ENCODE measurements around the gene SUCNR1.
A peak's percentile ranks its signal among the peaks of the same experiment; 100 is the strongest.
"Not testable (repeated sequence)": the region's sequence is repeated elsewhere in the genome, so short reads cannot be mapped to it uniquely, and the experiment has no call there.

SUCNR1 gene

GRCh38 chr3:151871639-151872468 is 1.6 kb upstream of the SUCNR1 start:
- DNase-seq: no peak

- not testable (repeated sequence) for DNase-seq
Observed at GRCh38 chr3:151874079-151874478, 636 bp downstream of the SUCNR1 start.

- no peak for DNase-seq
Observed at GRCh38 chr3:151875759-151876158, 2.3 kb downstream of the SUCNR1 start.

DNA sequence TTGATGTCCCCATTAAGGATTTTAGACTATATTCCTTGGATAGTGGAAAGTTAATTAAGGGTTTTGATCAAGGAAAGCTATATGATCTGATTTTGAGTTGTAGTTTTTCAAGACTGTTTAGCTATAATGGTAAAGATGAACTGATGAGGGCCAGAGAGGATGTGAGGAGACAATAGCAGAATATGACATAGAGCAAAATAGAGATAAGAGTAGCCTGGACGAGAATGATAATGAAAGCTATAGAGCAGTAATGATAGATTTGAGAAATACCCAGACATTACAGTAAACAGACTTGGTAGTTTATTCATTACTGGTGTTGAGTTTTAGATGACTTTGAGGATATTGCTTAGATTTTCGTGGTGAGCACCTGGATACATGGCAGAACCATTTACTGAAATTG is 3.8 kb downstream of the SUCNR1 start:
- no peak for DNase-seq

GRCh38 chr3:151878465-151878864 is 5.0 kb downstream of the SUCNR1 start:
- no peak for DNase-seq

GRCh38 chr3:151879037-151879436 is 5.6 kb downstream of the SUCNR1 start:
- DNase-seq: no peak

GRCh38 chr3:151879679-151880415 is 6.4 kb downstream of the SUCNR1 start:
- DNase-seq: no peak

- no peak for DNase-seq
Observed at GRCh38 chr3:151880416-151880690, 6.9 kb downstream of the SUCNR1 start.

GRCh38 chr3:151881137-151881536 is 7.7 kb downstream of the SUCNR1 start:
- no peak for DNase-seq

GRCh38 chr3:151885397-151885796 is 12.0 kb downstream of the SUCNR1 start:
- not testable (repeated sequence) for DNase-seq

DNA sequence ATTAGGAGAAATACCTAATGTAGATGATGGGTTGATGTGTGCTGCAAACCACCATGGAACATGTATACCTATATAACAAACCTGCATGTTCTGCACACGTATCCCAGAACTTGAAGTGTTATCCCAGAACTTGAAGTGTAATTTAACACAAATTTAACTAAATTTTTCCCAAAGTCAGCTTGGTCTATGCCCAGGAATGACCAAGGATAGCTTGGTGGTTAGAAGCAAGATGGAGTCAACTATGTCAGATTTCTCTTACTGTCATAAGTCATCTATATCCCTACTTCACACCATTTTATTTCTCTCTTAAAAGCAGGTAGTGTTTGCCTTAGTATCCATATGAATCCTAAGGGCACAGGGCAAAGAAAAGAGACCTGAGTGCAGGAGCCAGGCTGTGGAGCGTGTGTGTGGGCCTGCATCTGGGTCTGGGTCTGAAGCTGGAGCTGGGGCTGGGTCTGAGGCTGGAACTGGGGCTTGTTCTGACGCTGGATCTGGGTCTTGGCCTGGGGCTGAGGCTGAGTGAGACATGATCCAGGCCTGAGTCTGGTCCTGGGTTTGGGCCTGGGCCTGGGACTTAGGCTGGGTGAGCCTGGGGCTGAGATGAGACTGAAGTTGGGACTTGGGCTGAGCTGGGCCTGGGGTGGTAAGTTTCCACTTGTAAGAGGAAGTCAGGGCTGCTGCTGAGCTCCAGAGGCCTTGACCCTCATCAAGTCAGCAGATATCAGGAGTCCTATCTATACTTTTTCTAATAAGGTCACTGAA is 14.2 kb downstream of the SUCNR1 start:
- DNase-seq: not testable (repeated sequence)

- peak; percentile 92 for DNase-seq
Observed at GRCh38 chr3:151890721-151891141, 17.3 kb downstream of the SUCNR1 start.

GRCh38 chr3:151891721-151892120 is 18.3 kb downstream of the SUCNR1 start:
- DNase-seq: no peak

DNA sequence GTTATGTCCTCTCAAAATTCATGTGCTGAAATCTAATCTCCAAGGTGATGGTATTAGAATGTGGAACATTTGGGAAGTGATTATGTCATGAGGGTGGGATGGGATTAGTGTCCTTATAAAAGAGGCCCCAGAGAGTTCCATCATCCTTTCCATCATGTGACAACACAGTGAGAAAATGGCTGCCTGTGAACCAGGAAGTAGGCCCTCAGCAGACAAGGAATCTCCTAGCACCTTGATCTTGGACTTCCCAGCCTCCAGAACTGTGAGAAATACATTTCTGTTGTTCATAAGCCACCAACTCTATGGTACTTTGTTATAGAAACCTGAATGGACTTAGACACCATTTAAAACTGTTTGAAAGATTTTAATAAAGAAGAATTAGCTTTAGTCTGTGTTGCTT is 20.8 kb downstream of the SUCNR1 start:
- no peak for DNase-seq

DNA sequence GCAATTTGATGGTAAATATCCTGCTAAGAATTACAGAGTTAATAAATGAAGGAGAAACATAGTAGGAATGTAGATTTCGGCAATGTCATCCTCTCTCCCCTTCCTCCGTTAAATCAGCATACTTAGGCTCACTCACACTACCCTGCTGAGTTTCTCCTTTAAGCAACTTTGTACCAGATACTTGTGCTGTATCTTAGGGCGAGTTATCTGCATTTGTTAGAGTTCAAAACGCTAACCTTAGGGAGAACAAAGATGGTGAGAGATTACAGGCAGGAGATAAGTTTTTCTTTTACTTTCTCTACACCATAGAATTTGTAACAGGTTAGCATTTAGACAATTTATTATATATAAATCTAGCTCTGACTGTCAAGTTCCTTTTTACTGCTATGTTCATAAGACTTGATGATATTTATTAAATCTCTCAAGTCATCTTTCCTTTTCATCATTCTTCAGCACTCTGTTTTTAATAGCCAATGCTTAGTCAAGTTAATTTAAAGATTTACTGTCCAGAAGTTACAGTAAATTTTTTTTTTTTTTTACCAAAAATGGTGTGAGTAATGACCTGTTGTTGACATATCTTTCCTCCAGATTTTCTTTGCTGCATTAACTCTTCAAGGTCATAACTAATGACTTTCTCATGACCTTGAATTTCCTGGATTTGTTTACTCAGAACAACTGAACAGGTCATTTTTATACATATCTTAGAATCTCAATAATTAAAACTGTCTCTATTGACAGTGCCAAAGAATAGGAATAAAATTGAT is 22.2 kb downstream of the SUCNR1 start:
- DNase-seq: no peak

DNA sequence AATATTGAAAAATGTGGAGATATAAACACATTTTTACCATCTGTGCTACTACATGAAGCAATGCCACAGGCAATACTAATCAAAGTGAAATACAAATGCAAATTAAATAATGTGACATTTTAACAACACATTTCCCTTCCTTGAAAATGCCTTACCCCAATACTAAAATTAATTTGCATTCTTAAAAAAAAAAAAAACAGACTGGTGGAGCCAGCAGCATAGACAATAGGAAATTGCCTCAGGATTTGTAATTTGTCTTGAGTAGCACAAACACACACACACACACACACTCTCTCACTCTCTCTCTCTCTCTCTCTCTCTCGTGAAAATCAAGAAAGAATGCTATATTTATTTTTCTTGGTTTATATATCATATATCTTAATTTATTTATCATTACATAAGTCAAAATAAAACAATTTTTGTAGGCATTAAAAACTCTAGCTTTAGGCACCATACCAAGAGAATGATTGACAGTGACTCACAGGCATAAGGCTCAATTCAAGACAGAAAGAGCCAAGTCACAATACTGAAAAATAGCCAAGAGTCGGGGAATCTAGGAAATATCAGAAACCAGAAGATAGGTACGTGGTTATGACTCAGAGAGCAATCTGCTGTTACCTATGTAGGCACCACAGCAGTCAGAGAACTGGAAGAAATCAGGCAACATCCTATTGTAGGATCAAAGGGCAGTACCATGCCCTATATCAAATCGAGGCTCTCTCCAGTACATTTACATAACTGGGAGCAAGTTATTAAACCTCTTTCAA is 23.0 kb downstream of the SUCNR1 start:
- DNase-seq: no peak

GRCh38 chr3:151898121-151898520 is 24.7 kb downstream of the SUCNR1 start:
- DNase-seq: not testable (repeated sequence)

DNA sequence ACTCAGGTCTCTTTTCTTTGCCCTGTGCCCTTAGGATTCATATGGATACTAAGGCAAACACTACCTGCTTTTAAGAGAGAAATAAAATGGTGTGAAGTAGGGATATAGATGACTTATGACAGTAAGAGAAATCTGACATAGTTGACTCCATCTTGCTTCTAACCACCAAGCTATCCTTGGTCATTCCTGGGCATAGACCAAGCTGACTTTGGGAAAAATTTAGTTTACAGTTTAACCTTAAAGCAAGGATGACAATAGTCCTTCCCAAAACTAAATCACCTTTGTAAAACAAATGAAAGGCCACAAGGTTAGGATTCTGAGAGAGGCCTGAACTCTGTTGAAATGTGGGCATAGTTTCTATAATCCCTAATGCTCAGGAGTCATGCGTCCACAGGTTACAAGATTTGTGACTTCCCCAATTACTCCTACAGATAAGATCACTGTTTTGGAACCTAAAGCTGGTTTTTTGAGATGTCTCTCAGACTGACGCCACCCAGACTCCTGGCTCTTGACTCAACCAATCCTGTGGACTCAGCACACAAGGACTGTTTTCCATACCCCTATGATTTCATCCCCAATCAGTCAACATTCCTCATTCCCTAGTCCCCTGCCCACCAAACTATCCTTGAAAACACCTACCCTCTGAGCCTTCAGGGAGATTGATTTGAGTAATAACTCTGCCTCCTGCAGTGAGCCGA is 25.3 kb downstream of the SUCNR1 start:
- not testable (repeated sequence) for DNase-seq

DNA sequence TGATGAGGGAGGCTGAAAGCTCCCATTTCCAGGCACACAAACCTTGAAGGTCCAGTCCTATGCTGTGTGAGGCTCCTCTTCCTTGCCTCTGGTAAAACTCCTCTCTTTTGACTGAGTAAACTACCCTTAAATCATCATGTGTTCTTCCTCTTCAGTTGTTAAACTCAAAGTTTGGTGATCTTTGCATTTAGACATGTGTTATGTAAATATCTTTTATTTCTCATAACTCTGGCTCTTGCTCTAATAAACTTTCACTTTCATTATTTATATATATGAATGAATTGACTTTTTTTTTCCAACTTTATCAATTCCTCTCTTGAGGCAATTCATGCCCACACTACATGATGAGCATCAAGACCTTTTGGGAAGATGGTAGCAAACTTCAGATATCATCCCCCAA is 26.6 kb downstream of the SUCNR1 start:
- DNase-seq: no peak

DNA sequence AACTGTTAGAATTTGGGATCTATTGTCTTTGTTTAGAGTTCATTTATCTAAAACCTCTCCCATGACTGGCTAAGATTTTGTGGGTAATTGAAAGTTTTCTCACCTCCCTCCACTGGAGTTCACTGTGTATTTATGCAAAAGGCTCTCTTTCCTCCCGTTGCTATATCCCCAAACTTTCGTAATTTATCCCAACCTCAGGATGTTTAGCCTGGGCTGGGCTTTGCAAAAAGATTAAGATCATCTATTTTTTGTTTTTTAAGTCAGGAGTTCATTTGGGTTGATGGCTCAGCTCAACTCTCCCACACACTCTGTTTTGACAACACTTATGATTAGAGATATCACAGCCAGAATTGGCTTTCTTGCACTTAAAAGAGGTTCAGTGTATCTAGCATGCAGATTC is 27.0 kb downstream of the SUCNR1 start:
- no peak for DNase-seq

DNA sequence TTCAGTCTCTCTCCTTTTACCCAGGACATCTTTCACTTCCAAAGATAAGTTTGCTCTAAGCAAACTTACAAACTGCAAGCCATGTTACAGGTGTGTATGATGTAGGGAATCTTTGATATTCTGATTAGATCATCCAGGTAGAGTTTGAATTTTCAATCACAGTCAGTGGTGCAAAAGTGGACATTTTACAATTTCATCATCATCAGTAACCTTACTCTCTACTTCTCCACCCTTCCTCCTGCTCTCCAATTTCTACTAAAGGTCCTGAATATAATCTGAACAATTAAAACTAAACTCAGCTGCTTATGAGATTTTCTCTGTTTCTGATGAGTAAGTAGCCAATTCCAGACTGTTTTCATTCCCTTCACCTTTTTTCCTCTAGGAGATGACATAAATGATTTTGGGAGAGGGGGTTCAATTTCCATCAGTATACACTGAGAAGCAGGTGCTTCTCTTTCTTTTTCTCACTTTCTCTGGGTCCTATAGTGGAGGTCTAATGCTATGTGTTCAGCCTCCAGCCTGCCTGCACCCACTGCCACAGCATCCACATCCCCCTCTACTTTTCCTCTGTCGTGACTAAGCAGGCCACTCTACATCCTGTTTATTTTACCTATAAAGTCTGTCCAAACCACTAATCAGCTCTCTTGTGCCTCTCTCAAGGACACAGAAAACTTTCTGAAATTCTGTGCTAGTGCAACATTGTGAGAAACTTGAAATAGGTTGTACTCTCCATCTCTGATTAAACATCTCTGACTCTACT is 27.6 kb downstream of the SUCNR1 start:
- no peak for DNase-seq

Measured in NCI-H2029 (cell line).